ENCODE measurements around the gene UQCRC2.
"Not testable (repeated sequence)": the region's sequence is repeated elsewhere in the genome, so short reads cannot be mapped to it uniquely, and the experiment has no call there.

Gene UQCRC2

DNA sequence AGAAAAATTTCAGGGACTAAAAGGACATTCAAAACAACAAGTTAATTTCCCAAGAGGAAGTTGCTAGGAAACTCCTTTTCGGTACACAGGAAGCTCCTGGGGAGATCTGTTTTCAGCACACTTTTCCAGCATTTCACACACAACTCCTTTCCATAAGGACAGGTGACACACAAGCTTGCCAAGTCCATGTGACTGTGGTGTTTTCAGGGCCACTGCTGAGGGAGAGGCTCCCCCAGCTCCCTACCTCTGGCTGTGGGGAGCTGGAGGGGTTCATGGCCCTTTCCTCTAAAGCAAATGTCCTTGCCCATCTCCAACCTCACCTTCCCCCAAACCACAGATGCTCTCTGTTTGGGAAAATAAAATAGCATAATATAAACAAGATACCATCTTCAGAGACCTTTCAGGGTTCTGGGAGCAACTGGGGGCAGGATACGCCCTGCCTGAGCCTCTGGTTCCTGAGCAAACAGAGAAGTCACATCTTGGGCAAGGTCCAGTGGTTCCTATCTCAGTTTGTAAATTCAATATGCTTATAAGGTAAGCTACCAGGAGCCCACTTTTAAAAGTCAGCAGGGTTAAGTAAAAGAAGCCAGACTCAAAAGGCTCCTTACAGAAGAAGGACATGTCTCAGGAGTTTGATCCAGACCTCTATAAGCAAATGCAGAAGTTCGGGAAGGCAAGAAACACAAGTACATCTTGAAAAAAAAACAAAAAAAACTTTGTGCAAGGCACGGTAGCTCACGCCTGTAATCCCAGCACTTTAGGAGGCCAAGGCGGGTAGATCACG, 44.7 kb downstream of the UQCRC2 start:
- no peaks in the 10 kb centered on the region for H3F3A ChIP-seq (ENCODE audit: low read depth)
- no peak for TF ChIP-seq EZH2phosphoT487 (IDR thresholded peaks at IDR 0.05; ENCODE audit: borderline replicate concordance)
- TF ChIP-seq, protein P1, sequence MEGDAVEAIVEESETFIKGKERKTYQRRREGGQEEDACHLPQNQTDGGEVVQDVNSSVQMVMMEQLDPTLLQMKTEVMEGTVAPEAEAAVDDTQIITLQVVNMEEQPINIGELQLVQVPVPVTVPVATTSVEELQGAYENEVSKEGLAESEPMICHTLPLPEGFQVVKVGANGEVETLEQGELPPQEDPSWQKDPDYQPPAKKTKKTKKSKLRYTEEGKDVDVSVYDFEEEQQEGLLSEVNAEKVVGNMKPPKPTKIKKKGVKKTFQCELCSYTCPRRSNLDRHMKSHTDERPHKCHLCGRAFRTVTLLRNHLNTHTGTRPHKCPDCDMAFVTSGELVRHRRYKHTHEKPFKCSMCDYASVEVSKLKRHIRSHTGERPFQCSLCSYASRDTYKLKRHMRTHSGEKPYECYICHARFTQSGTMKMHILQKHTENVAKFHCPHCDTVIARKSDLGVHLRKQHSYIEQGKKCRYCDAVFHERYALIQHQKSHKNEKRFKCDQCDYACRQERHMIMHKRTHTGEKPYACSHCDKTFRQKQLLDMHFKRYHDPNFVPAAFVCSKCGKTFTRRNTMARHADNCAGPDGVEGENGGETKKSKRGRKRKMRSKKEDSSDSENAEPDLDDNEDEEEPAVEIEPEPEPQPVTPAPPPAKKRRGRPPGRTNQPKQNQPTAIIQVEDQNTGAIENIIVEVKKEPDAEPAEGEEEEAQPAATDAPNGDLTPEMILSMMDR (conservative IDR thresholded peaks at IDR 0.05; ENCODE audit: low read length): no peak
- H3K4me2 ChIP-seq (ENCODE audit: low read depth, low read length, poor library complexity, severe bottlenecking): no peak overlapping the region
- H3K27me3 ChIP-seq (ENCODE audit: insufficient read depth, low read length, poor library complexity, severe bottlenecking): no peaks in the 10 kb centered on the region
- no peak overlapping the region for H2AFZ ChIP-seq (ENCODE audit: low read length)
- H3K36me3 ChIP-seq (ENCODE audit: insufficient read depth, low read length): no peaks in the 10 kb centered on the region
- H3K9ac ChIP-seq (ENCODE audit: low read depth, low read length, poor library complexity, severe bottlenecking): no peak overlapping the region
- peaks cover 2% of the 10 kb centered on the region for H3K4me1 ChIP-seq (ENCODE audit: insufficient read depth, low read length, poor library complexity, severe bottlenecking)
- H4K20me1 ChIP-seq (ENCODE audit: insufficient read depth, low read length, poor library complexity, severe bottlenecking): no peaks in the 10 kb centered on the region
- H3K9me3 ChIP-seq (ENCODE audit: insufficient read depth, low read depth, low read length): no peaks in the 10 kb centered on the region
- no peak overlapping the region for H3K4me3 ChIP-seq (ENCODE audit: low read length, poor library complexity, severe bottlenecking)
- H3K9me2 ChIP-seq (replicated peaks; ENCODE audit: low read depth, low read length): no peaks in the 10 kb centered on the region
- no peaks in the 10 kb centered on the region for H3K79me2 ChIP-seq (ENCODE audit: insufficient read depth, low read length)

DNA sequence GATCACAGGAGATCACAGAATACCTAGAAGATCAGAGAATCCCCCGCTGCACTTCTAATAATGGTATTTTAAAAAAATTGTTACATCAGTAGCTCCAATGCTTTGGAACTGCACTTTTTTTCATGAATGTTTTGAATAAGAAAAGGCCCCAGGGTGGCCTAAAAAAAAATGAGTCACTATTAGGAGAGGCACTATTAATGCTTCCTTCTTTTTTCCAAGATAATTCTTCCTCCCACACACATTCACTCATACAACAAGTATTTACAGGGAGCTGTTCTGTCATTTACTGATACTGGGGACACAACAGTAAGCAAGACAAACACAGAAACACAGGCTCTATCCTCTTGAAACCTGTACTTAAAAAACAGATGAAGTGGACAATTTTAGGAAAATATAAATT, 48.4 kb downstream of the UQCRC2 start:
- Histone ChIP-seq H3K79me2 (ENCODE audit: insufficient read depth, low read length) (no peaks in the 10 kb centered on the region), H3K9me2 (replicated peaks; ENCODE audit: low read depth, low read length) (no peaks in the 10 kb centered on the region), H3F3A (ENCODE audit: low read depth) (no peaks in the 10 kb centered on the region), H3K4me3 (ENCODE audit: low read length, poor library complexity, severe bottlenecking) (no peak overlapping the region), H2AFZ (ENCODE audit: low read length) (peak overlapping the region; percentile 80), H3K9me3 (ENCODE audit: insufficient read depth, low read depth, low read length) (no peaks in the 10 kb centered on the region), H3K4me1 (ENCODE audit: insufficient read depth, low read length, poor library complexity, severe bottlenecking) (peaks cover 2% of the 10 kb centered on the region), H4K20me1 (ENCODE audit: insufficient read depth, low read length, poor library complexity, severe bottlenecking) (no peaks in the 10 kb centered on the region), H3K4me2 (ENCODE audit: low read depth, low read length, poor library complexity, severe bottlenecking) (no peak overlapping the region), H3K9ac (ENCODE audit: low read depth, low read length, poor library complexity, severe bottlenecking) (peak overlapping the region; percentile 15), H3K36me3 (ENCODE audit: insufficient read depth, low read length) (no peaks in the 10 kb centered on the region), H3K27me3 (ENCODE audit: insufficient read depth, low read length, poor library complexity, severe bottlenecking) (no peaks in the 10 kb centered on the region)
- no peak for TF ChIP-seq EZH2phosphoT487 (IDR thresholded peaks at IDR 0.05; ENCODE audit: borderline replicate concordance)
- TF ChIP-seq, protein P1 (conservative IDR thresholded peaks at IDR 0.05; ENCODE audit: low read length): no peak

DNA sequence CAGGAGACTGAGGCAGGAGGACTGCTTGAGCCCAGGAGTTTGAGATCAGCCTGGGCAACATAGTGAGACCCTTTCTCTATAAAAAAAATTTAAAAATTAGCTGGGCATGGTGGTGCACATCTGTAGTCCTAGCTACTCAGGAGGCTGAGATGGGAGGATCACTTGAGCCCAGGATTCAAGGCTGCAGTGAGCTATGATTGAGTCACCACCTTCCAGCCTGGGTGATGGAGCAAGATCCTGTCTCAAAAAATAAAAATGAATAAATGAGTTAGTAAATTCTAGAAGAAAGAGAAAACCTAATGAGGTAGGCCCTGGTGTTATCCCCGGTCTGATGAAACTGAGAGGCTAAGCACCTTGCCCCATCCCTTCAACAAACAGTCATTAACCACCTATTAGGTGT, 48.9 kb downstream of the UQCRC2 start:
- H3K4me2 ChIP-seq (ENCODE audit: low read depth, low read length, poor library complexity, severe bottlenecking): not testable (repeated sequence)

DNA sequence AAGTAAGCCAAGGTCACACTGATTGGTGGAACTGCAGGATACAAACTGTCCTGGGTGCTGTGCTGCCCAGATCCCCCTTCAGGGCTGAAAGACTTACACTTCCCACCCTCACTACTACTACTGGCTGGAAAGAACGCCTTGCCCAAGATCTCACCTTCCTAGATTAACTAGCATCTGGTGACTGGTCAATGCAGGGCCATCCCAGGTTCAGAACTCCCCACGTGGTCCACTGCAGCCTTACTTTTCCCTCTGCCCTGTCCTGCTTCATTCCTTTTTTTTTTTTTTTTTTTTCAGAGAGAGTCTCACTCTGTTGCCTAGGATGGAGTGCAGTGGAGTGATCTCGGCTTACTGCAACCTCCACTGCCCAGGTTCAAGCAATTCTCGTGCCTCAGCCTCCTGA, 50.0 kb downstream of the UQCRC2 start:
- H3K9ac ChIP-seq (ENCODE audit: low read depth, low read length, poor library complexity, severe bottlenecking): no peak overlapping the region
- H3K4me3 ChIP-seq (ENCODE audit: low read length, poor library complexity, severe bottlenecking): no peak overlapping the region
- H3K79me2 ChIP-seq (ENCODE audit: insufficient read depth, low read length): peaks cover under 1% of the 10 kb centered on the region; the same call in 1 of the 2 replicates
- H3K9me3 ChIP-seq (ENCODE audit: insufficient read depth, low read depth, low read length): no peaks in the 10 kb centered on the region
- no peaks in the 10 kb centered on the region for H3K27me3 ChIP-seq (ENCODE audit: insufficient read depth, low read length, poor library complexity, severe bottlenecking)
- H3F3A ChIP-seq (ENCODE audit: low read depth): no peaks in the 10 kb centered on the region
- peaks cover 7% of the 10 kb centered on the region for H3K4me1 ChIP-seq (ENCODE audit: insufficient read depth, low read length, poor library complexity, severe bottlenecking)
- H4K20me1 ChIP-seq (ENCODE audit: insufficient read depth, low read length, poor library complexity, severe bottlenecking): no peaks in the 10 kb centered on the region
- no peak overlapping the region for H3K4me2 ChIP-seq (ENCODE audit: low read depth, low read length, poor library complexity, severe bottlenecking)
- no peak for TF ChIP-seq EZH2phosphoT487 (IDR thresholded peaks at IDR 0.05; ENCODE audit: borderline replicate concordance)
- TF ChIP-seq, protein P1 (conservative IDR thresholded peaks at IDR 0.05; ENCODE audit: low read length): no peak
- no peaks in the 10 kb centered on the region for H3K9me2 ChIP-seq (replicated peaks; ENCODE audit: low read depth, low read length)
- H3K36me3 ChIP-seq (ENCODE audit: insufficient read depth, low read length): no peaks in the 10 kb centered on the region
- H2AFZ ChIP-seq (ENCODE audit: low read length): no peak overlapping the region

More for the DNA sequence above, 48.9 kb downstream of the UQCRC2 start:
- not testable (repeated sequence) for H3K36me3 ChIP-seq (ENCODE audit: insufficient read depth, low read length); H3K4me3 ChIP-seq (ENCODE audit: low read length, poor library complexity, severe bottlenecking); H3K4me1 ChIP-seq (ENCODE audit: insufficient read depth, low read length, poor library complexity, severe bottlenecking); H3K79me2 ChIP-seq (ENCODE audit: insufficient read depth, low read length); H2AFZ ChIP-seq (ENCODE audit: low read length); H3K9me3 ChIP-seq (ENCODE audit: insufficient read depth, low read depth, low read length); H3K9me2 ChIP-seq (replicated peaks; ENCODE audit: low read depth, low read length); H4K20me1 ChIP-seq (ENCODE audit: insufficient read depth, low read length, poor library complexity, severe bottlenecking); H3F3A ChIP-seq (ENCODE audit: low read depth); H3K27me3 ChIP-seq (ENCODE audit: insufficient read depth, low read length, poor library complexity, severe bottlenecking); H3K9ac ChIP-seq (ENCODE audit: low read depth, low read length, poor library complexity, severe bottlenecking)

Data from Loucy (cell line).